Activated CD4-positive, alpha-beta T cell treated with anti-CD3 and anti-CD28 coated beads, Interleukin-2, amount 50 U/mL, for 24 hours (primary cell): ENCODE data around the gene KRTAP5-4.
"Not testable (repeated sequence)": the region's sequence is repeated elsewhere in the genome, so short reads cannot be mapped to it uniquely, and the experiment has no call there.

Source experiments
- DNase-seq, 2 donors: peaks; one replicate each; pipeline ENCODE4 v3.0.0-alpha.2; 2020; ENCODE audit warnings: low read depth in 1 of 2, low spot score in 1 of 2

The KRTAP5-4 gene, protein sequence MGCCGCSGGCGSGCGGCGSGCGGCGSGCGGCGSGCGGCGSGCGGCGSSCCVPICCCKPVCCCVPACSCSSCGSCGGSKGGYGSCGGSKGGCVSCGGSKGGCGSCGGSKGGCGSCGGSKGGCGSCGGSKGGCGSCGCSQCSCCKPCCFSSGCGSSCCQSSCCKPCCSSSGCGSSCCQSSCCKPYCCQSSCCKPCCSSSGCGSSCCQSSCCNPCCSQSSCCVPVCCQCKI

DNA sequence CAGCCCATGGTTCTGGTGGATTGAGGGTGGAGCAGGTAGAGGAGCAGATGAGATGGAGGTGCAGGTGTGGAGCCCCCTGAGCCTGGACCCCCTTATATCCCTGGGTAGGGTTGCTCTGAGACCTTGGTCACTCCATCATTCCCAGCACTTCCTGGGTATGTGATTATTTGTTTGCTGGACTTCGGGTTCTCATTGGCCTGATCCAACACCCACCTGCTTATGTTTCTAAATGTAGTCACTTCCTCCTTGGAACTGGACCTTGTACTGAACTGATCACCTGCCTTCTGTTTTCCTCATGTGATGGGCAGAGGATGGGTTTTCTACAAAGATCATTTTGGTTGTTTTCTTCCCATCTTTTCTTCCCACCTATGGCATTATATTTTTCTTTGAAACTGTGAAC is at the start of gene KRTAP5-4:
TSS of gene KRTAP5-4 (minus strand) at position 53 of the 400 bp plus-strand sequence. CDS start at position 8, 45 bp downstream.
- DNase-seq, result no peak

DNA sequence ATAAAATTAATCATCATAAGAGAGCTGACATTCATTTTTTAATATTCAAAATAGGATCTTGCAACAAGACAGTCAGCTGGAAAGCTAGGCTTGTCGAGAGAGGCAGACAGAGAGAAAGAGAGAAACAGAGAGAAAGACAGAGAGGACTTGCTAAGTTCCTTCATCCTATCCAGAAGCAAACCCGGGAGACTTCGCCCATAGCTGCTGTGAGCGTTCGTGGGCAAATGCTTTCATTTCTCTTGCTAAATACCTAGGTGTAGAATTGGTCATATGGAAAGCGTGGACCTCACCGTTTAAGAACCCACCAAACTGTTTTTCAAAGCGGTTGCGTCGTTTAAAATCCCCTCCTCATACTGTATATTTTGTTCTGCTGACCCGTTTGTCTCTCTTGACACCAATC is 49.7 kb upstream of the KRTAP5-4 start:
- DNase-seq, result no peak

DNA sequence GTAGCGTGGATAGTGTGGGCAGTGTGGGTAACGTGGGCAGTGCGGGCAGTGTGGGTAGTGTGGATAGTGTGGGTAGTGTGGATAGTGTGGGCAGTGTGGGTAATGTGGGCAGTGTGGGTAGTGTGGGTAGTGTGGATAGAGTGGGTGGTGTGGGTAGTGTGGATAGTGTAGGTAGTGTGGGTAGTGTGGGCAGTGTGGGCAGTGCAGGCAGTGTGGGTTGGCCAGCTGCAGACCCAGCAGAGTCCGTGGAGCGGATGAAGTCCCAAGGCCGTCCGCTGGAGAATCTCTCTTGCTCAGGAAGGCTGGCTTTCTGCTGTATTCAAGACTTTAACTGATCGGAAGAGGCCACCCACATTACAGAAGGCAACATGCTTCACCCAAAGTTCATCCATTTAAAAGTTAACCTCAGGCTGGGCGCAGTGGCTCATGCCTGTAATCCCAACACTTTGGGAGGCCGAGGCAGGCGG is 49.0 kb upstream of the KRTAP5-4 start:
- DNase-seq, result no peak

DNA sequence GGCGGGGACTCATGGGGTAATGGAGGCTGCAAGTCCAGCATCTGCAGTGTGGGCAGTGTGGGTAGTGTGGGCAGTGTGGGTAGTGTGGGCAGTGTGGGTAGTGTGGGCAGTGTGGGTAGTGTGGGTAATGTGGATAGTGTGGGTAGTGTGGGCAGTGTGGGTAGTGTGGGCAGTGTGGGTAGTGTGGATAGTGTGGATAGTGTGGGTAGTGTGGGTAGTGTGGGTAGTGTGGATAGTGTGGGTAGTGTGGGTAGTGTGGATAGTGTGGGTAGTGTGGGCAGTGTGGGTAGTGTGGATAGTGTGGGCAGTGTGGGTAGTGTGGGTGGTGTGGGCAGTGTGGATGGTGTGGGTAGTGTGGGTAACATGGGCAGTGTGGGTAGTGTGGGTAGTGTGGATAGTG is 48.5 kb upstream of the KRTAP5-4 start:
- DNase-seq, result not testable (repeated sequence)

DNA sequence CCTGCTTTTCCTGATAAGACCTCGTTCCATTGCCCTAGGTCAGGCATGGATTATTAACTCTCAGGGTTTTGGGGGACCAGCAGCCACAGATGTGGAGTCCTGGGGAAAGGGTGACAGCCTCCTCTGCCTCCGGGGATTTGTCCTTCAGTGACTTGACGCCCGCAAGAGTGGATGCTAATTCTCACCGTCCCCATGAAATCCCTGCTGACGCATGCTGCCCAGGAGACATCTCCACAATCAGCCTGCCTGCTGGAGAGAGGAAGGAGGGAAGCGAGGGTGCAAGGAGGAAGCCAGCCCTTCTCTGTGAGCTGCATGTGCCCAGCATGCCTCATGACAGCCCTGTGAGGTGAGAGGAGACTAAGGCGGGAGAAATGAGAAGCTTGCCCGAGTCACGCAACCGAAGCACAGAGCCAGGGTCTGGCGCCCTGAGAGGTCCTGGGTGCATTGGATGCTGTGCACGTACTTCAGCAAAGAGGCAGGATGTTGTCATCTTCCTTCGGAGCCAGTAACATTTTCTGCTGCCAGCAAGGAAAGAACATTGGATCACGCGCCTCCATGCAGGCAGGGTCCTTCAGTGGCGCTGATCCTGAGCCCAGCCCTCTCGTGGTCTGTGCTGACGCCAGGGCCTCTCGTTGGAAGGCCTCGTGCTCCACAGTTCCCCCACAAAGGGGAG is 47.7 kb upstream of the KRTAP5-4 start:
- no peak for DNase-seq

DNA sequence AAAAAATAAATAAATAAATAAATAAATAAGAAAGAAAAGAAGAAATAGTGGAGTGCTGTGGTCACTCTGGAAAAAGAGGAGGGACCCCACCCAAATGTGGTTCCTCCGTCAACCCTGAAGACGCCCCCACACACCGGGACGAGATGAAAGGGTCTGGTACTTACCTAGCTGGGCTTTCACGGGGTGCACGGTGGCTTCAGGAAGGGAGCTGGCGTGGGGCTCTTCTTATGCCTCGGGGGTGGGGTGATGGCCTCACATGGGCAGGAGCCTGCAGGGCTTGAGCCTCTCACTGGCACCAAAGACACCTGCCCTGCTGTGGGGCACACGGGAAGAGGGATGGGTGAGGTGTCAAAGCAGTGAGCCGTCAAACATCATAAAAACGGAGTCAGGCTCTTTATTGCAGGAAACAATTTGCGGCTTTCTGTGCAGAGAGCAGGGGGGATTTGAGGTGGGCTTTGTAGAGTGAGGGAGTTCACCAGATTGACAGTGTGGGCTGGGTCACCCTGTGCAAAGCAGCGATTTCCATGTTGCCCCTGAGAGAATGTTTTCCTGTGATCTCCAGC is 47.1 kb upstream of the KRTAP5-4 start:
- no peak for DNase-seq

DNA sequence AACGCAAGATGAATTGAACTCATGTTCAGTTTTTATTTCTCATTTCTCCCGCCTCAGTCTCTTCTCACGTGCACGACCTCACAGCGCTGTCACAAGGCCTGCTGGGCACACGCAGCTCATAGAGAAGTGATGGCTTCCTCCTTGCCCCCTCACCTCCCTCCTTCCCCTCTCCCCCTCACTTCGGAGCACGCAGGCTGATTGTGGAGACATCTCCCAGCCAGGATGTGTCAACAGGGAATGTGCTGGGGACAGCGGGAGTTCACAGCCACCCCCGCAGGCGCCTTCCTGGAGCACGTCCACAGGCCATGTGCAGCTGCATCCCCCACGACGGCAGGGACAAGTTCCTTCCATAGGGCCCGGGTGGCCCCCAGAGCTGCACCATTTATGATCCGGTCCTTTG is 46.0 kb upstream of the KRTAP5-4 start:
- no peak for DNase-seq

DNA sequence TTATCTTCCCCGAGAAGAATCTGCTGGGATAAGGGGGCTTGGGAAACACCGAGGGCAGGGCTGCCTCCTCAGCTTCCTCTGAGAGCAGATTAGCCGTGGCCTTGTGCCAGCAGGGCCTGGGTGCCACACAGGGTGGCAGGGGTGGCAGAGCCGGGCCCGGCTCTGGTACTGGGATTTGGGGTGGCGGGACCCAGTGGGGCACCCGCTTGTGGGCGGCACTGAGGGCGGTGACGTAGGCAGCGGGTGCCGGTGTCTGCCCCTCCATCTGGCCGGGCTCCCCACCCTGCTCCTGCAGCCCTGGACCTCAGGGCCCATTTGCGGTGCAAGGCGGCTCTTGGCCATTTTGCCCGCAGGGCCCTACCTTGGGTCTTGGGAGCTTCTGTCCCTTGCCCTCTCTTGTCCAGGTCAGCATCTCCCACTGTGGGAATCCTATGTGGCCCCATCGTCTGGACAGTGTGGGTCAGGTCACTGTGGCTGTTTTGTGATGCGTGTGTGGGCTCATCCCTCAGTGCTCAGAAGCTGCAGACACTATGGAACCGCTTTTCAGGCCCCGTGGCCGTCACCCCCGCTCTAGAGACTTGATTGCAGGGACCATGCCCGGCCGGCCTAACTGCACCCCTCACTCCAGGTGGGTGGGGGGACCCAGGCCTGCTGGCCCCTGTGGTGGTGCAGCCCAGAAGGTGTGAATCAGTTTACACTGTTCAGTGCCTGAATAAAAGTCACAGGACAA is 45.3 kb upstream of the KRTAP5-4 start:
- DNase-seq, result no peak

DNA sequence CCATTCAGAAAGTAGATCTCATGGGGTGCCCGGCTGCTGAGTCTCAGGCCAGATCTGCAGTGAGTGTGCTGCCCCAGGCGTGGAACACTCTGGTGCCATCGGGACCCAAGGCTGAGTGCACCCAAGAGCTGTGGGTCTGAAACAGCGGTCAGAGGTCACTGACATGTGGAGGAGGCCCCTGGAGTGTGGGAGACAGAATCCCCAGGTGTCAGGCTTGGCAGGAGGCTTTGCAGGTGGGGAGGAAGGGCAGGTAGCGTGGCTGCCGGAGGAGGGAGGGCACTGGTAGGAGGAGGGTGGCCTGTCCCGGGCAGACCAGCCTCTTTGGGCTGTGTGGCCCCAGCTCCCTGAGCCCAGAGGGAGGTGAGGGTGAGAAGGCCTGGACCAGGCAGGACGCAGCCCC is 43.4 kb upstream of the KRTAP5-4 start:
- no peak for DNase-seq

DNA sequence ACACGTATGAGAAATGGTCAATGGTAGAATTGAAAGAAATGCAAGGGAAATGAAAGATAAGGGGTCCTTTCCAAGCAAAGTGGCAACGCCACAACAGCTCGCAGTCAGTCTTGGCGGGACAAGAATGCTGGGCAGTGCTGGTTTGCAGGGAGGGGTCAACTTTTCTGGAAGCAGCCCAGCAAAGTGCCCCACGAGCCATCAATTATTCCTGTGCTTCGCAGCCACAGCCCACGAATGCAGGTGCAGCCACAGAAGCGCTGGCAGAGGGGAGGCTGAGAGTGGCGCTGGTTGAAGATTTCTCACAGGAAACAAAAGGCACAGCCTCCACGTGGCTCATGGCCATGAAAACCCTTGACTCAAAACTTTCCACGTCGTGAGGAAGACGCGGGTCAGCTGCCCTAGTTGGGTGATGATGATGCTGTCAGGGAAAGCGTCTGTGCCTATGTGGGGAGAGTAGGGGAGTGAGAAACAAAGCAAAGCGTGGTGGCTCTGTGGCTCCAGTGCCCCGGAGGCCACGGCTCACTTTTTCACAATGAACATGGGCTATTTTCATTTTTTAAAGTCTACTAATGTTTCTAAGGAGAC is 40.9 kb upstream of the KRTAP5-4 start:
- DNase-seq, result not testable (repeated sequence)

DNA sequence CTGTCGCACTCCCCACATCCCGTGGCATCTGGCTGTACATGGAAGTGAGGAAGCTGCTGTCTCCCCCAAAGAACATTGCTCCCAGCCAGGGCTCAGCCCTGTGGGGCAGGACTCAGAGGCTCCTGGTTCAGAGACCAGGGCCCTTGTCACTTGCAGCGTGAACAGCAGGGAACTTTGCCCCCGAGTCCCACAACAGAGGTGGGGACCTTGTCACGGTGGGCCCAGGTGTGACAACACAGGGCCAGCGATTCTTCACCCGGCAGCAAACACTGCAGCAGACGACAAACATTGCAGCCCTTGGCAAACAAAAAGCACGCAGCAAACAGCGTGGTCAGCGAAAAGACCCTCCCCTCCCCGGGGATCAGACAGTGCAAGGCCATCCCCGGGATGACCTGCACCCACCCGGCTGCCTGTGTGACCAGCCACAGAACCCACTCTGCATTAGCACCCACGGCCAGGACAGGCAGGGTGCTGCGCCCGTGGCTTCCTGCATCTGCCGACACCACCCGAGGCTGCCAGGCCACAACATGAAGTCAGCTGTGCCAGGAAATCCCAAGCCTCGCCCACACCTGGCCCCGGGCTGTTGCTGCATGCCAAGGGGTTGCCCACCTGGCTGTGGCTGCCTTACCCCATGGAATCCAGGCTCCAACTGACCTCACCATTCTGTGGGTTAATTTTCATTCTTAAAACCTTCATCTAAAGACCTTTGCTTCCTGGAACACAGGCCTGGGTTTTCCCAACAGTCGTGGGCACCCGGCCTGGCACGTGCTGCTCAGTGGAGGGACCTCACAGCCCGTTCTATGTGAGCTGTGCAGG is 39.7 kb upstream of the KRTAP5-4 start:
- DNase-seq, result not testable (repeated sequence)

DNA sequence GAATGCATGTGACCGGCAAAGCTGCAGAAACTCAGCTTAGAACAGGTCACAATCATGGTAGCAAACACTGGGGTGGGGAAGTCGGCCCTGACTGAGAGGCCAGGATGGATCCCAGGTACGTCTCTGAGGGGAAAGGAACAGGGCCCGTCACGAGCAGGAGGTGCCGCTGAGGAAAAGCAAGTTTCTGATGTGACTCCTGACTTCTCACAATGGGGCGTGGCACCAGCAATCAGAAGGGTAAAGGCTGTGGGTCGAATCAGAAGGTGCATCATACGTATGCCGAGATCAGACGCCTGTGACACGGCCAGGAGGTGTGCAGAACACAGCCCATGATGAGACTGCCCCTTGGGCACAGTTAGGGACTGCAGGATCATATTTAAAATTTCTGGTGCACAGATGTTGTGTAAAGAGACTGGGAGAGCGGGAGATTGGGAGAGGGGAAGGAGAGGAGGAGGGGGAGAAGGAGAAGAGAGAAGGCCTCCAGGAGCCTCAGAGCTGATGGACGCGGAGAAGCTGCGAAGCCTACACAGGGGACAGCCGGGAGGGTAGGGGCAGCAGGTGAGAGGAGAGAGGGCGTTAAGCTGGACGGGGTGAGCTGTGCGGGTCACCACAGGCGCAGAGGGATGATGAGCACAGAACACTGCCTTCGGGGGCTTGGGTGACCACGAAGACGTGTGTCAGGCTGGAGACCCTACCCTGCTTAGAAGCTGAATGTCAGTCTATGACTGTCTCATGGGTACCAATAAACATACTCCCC is 38.4 kb upstream of the KRTAP5-4 start:
- DNase-seq, result no peak

DNA sequence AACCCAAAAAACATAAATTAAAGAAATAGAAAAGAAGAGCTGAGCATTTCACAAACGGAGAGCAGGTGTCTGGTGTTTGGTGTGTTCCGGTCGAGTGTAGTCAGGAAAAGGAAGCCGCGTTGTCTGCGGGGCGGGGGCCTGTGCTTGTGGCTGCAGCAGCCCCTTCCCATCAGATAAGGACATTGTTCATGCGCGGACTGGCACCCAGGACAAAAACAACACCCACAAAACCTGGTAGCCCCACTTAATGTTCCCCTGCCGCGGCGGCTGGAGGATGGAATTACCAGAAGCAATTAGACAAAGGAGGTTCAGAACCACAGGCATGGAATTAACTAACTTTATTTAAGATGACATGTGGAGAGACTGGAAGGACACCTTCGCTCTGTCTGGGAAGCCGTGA is 37.6 kb upstream of the KRTAP5-4 start:
- DNase-seq, result no peak

DNA sequence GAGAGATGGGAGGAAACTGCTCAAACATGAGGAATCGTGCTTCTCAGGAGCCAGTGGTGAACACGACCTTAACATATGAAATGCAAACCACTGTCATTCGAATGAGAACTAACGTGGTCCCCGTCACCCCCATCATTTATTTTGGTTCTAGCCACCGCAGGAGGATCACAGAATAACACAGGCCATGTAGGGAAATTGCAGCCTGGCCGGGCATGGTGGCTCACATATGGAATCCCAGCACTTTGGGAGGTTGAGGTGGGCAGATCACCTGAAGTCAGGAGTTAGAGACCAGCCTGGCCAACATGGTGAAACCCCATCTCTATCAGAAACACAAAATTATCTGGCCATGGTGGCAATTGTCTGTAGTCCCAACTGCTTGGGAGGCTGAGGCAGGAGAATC is 34.7 kb upstream of the KRTAP5-4 start:
- DNase-seq, result no peak

DNA sequence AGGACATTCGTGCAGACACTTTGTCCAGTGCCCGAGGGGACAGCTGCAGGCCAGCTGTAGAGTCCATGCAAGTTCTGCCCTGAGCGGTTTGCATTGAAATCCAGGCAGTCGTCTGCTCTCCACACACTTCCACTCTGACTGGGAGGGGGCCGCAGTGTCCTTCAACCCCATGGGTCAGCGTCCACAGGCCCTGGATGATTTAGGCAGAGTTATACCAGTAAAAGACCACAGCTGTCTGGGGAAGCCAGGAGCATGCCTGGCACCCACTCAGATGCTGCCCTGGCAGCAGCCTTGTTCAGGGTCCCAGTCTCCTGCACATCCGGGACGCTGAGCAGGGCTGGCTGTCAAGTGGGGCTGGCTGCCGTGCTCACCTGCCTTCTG is 34.1 kb upstream of the KRTAP5-4 start:
- DNase-seq, result no peak

DNA sequence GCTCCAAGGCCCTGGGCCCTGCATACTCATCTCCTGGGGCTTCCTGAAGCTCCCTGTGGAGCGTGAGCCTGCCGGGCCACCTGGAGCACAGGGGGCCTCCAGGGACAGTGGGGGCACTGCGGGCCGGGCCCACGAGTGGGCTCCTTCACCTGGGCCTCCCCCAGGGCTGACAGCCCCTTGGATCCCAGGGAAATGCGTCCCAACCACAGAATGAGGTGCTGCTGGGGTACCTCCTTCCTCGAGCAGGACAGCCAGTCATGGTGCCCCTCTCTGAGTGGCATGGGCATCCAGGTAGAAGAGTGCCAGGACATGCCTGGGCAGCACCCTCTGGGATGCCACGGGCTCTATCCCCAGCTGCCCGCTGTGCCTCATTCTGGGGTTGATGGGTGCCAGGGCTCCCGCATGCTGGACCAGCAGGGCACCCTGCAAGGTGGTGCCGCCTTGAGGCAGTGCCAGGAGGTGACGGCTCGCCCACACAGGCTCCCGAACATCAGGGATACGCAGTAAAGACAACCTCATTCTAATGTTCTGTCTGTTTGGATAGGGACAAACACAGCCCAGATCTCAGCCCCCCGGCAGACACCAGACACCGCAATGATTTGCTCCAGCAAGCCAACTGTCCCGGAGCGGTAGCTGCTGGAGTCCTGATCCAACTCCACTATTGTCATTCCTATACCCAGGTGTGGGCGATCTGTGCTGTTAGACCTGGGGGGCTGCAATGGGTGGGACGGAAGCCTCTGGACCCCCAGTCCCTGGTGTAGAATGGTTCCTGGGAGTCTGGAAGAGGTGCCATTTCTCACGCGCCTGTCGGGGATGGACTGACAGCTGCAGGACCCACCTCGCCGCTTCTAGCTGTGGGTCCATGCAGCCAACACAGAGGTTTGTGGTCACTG is 33.5 kb upstream of the KRTAP5-4 start:
- no peak for DNase-seq

DNA sequence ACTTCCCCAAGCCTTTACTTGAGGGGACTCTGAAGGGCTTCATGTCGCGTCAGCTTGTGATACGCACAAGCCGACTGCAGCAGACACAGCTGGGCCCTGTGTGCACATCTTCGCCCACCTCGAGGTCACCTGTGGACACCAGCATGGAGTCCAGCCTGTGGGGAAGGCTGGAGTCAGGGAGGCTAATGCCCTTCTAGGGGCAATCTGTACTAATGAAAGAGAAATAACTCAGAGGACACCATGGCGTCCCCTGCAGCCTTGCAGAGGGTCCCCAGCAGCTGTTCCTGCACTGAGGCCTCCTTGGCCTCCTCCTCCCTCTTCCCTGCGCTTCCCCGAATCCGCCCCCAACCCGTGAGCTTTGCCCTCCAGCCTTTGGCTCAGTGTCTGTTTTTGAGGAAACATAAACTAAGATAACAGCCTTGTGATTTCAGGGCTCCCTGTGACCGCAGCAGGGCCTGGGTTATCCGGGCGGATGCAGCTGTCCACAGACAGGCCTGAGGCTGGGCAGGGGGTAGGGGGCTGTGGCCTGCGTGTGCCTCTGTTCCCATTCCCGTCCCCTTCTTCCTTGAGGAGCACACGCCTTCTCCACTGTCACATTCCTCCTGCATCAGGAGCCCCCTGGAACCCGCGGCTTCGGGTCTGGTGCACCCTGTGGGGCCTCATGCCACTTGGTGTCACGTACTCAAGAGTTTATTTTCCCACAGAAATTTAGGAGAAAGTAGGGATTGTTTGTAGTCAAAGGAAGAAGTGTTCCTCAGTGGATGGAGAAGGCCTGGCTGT is 32.6 kb upstream of the KRTAP5-4 start:
- no peak for DNase-seq
